Measurements from ENCODE around the gene DTX4. TPM values are rescaled to one million over a fixed set of nuclear protein-coding genes. Genes with fewer than 3 reads are reported as not detected.
A peak's percentile ranks its signal among the peaks of the same experiment; 100 is the strongest.
"Not testable (repeated sequence)": the region's sequence is repeated elsewhere in the genome, so short reads cannot be mapped to it uniquely, and the experiment has no call there.

DTX4 gene
- total RNA-seq (2014; rRNA removed; shearing (Covaris generic)) = 0.25 and 0.38 TPM in 2 replicates
- 0.11 and 0.49 TPM in 2 replicates for polyA plus RNA-seq (2014; cell fraction: nucleus; rRNA removed)

- peak; percentile 82 for DNase-seq (ENCODE audit: extremely low read depth, low read depth)
Observed at GRCh38 chr11:59171508-59172322, at the start of gene DTX4. TSS of gene DTX4 (plus strand) at chr11:59172132. CDS start at chr11:59172596, 464 bp downstream.

DNA sequence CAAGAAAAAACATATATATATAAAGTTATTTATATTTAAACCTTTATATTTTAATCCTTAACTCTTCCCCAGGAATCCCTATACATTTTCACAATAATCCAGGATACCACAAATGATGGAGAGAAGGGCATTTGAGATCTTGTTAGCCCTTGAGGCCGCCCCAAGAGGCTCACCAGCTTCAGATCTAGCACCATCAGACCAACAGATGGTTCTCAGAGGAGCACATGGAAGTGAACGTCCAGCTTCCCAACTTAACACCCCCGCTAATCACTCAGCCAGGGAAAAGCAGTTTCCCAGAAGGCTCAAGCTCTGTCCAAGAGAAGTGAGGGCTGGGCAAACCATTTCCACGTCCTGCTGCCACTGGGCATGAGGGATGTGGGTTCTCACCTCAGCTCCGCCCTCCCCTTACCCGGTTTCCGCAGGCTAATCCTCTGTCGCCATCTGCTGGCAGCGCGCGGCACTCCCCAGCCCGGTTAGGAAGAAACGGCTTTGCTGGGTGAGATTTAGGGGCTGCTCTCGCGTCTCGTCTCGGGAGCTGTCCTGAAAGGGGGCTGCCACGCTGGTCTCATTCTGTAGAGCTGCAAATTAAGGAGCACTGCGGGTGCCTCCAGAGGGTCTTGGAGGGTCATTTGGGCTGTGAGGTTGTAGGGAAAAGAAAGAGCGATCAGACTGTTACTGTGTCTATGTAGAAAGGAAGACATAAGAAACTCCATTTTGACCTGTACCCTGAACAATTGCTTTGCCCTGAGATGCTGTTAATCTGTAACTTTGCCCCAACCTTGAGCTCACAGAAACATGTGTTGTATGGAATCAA is 36.1 kb upstream of the DTX4 start:
- DNase-seq (ENCODE audit: extremely low read depth, low read depth) = peak; percentile 54

DNA sequence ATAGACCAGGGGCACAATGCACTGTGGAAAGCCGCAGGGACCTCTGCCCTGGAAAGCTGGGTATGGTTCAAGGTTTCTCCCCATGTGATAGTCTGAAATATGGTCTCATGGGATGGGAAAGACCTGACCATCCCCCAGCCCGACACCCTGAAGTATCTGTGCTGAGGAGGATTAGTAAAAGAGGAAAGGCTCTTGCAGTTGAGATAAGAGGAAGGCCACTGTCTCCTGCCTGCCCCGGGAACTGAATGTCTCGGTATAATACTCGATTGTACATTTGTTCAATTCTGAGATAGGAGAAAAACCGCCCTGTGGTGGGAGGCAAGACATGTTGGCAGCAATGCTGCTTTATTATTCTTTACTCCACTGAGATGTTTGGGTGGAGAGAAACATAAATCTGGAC is 35.4 kb upstream of the DTX4 start:
- not testable (repeated sequence) for DNase-seq (ENCODE audit: extremely low read depth, low read depth)

DNA sequence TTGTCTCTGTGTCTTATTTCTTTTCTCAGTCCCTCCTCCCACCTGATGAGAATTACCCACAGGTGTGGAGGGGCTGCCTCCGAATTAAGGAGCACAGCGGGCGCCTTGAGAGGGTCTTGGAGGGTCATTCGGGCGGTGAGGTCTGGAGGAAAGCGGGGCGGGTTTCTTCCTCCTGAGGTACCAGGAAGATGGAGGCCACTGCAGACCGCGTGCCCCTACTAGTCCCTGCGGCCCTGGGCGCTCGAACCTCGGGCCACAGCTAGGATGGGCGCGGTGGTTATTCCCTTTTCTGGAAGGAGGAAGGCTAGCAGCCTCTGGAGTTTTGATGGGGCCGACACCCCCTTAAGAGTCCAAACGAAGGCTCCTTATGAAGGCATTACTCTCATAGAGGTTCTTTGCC is 34.7 kb upstream of the DTX4 start:
- DNase-seq (ENCODE audit: extremely low read depth, low read depth) = no peak

GRCh38 chr11:59138643-59139042 is 33.3 kb upstream of the DTX4 start:
- no peak for DNase-seq (ENCODE audit: extremely low read depth, low read depth)

GRCh38 chr11:59141191-59141590 is 30.7 kb upstream of the DTX4 start:
- no peak for DNase-seq (ENCODE audit: extremely low read depth, low read depth)

DNA sequence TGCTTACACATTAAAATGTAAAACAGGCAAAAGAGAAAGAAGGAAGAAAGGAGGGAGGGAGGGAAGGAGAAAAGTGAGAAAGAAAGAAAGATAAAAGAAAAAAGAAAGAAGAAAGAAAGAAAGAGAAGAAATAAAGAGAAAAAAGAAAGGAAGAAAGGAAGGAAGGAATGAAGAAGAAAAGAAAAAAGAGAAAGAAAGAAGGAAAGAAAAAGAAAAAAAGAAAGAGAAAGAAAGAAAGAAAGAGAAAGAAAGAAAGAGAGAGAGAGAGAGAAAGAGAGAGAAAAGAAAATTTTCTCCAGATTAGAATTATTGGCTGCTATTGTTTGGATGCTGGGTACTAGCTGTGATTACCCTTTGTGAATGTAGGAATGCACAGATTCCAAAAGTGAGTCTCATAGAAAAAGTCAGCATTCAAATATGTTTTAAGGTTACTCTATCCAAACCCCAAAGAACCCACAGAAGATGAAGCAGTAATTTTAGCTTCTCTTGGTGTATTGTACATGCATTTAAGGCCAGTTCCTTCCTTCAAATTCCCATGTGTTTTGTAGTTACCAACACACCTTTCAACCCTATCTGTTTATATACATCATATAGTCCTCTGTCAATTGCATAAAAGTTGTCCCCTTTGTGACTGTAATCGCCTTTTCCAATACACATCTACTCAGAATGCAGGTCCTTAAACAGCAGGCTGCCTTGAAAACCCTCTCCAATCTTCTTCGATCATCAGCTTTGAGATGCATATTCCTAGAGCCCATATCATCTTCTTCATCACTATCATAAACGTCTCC is 30.1 kb upstream of the DTX4 start:
- no peak for DNase-seq (ENCODE audit: extremely low read depth, low read depth)

DNA sequence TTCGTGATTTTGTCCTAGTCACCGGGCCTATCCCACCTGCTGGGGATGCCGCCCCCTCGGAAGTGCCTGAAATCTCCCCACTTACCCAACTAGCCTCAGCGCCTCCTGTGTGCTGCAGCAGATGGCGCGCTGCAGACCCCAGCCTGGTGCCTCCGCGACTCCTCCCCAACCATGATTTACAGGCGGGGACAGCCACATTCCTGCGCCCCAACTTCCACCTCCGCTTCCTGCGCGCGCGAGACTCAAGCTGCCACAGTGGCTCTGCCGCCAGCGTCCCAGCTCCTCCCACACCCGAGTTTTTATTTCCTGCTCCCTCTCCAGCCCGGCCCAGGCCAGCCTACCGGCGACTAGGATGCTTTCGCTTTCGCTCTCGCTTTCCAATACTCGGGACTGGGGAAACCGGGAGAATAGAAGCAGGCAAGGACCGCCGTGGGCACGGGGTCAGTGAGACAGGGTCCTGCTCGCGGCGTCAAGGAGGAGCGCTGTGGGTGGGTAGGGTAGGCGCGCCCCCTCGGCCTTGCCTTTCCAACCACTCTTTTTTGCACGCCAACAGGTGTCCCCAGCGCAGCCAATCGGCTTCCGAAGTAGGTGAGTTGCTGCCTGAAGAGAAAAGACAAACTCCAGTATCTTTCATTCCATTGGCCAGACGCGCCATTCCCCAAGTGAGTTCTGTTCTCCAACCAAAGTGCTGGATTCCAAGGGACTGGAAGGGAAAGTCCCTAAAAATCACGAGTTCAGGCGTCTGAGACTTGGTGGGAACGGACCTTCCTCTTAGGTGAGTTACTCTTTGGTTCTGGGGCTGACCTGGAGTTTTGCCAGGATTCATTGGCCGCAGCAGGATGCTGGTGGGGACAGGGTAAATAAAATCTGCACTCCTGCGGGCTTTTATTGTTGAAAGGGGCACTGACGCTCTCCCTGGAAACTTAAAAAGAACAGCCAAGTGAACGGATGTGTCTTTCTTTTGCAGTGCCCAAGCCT is 29.1 kb upstream of the DTX4 start, which contains the start of gene FAM111A:
TSS of gene FAM111A (plus strand) at position 327 of the 978 bp plus-strand sequence. CDS start 6,017 bp downstream, outside the sequence.
- DNase-seq (ENCODE audit: extremely low read depth, low read depth) = peak; percentile 54

- no peak for DNase-seq (ENCODE audit: extremely low read depth, low read depth)
Observed at GRCh38 chr11:59144096-59144495, 27.8 kb upstream of the DTX4 start.

DNA sequence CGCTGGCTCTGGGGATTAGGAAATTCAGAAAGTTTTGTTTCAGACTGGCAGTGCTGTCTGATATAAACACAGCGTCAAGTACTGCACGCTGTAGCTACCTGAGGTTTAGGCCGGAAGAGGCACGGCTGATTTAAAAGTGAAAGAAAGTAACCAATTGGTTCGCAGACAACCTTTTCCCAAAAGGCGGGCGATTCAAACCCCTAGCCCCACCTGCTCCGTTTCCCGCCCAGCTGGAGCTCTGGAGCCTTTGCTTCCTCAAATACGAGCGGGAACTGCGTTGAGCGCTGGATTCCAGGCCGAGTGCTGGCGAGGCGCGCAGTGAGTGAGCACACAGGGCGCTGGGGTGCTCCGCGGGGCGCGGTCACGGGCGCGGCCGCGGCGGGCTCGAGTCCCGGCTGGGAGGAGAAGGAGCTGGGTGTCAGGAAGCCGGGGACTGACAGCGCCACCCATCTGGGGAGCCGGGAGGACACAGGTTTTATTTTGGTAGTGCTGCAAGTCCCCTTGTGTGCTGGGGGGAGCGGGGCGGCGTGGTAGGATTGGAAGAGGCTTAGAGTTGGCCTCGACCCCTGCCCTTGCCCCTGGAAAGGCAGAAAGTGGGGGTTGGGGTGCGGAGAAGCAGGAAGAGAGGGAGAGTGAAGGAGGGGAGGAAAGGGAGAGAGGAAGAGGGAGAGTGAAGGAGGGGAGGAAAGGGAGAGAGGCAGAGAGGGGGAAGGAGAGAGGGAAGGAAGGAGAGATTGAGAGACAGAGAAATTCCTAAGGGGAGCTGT is 27.2 kb upstream of the DTX4 start:
- DNase-seq (ENCODE audit: extremely low read depth, low read depth) = peak; percentile 70

GRCh38 chr11:59145534-59145933 is 26.4 kb upstream of the DTX4 start:
- DNase-seq (ENCODE audit: extremely low read depth, low read depth) = no peak

- DNase-seq (ENCODE audit: extremely low read depth, low read depth) = no peak
Observed at GRCh38 chr11:59151761-59152160, 20.2 kb upstream of the DTX4 start.

- no peak for DNase-seq (ENCODE audit: extremely low read depth, low read depth)
Observed at GRCh38 chr11:59152312-59152951, 19.5 kb upstream of the DTX4 start.

DNA sequence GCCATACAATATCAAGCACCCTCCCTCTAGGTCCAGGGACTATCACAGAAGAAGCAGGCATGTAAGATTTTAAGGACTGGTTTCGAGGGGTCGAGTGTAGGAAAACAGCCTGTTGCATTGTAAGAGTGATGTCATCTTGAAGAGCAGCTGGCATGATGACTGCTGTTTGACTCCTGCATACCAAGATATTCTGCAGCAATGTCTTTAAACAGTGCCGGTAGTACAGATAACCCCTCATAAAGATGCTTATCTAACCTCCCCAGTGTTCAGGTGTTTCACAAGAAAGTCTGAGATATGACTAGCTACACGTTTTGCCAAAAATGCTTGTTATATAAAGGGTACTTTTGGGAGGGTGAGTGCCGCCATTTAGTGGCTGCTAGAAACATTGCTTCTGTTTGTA is 17.3 kb upstream of the DTX4 start:
- DNase-seq (ENCODE audit: extremely low read depth, low read depth) = no peak

GRCh38 chr11:59157433-59157832 is 14.5 kb upstream of the DTX4 start:
- no peak for DNase-seq (ENCODE audit: extremely low read depth, low read depth)

DNA sequence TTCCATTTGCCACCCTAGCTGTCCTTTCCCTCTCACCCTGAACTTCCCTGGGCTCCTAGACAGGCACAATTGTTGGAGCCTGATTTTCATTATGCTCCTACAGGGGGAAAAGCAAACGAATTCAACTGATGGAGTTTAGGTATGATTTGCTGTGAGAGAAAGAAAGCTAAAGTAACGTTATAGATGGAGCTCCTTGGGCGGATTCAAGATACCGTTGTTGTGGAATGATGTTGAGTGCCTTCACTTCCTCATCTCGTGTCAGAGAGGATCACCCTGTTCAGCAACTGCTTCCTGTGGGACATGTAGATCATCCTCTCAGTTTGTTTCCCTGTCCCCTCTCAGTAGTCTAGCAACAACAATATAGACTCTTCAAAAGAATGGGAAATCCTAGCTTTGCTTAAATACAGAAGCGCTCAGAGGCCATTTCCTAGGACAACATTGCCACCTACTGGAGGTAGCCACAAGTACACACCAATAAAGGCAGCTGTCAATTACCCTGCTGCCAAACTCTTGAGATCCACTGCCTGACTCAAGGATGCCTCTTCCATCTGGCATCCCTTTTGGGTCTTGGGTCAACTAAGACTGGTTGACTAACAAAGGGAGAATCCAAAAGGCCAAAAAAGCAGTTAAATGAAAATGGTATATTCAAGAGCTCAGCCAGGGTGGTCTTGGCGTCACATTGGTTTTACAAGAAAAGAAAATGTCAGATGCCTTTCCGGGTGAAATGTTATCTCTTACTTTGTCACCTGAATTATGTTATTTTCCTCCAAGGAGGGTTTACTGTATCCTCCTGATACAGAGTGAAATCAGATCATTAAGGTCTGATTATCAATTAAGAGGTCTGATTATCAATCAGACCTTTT is 13.5 kb upstream of the DTX4 start:
- peak; percentile 54 for DNase-seq (ENCODE audit: extremely low read depth, low read depth)

DNA sequence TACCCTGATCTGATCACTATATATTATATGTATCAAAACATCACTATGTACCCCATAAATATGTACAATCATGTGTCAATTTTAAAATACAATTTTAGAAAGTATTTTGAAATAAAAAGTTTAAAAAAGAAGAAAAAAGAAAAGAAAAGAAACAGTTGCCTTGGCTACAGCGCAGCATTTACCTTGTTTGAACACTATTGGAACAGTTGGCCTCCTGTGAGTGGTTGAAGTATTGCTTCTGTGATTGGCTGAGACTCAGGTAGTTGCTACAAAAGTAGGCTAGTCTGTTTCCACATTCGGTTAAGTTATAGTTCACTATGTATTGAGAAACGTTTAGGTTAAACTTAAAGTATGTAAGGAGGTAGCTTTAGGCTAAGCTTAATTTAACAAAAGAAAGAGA is 7.9 kb upstream of the DTX4 start:
- no peak for DNase-seq (ENCODE audit: extremely low read depth, low read depth)

Measured in NCI-H460 (cell line).